DMS79 treated with DMSO at 0.1 percent for 48 hours (cell line): ENCODE measurements around the gene LYZL1.
"Not testable (repeated sequence)": the region's sequence is repeated elsewhere in the genome, so short reads cannot be mapped to it uniquely, and the experiment has no call there.

Source experiments
- DNase-seq: peaks from one replicate; lab custom pipeline; 2025; lab: John Stamatoyannopoulos, UW

The LYZL1 gene

DNA sequence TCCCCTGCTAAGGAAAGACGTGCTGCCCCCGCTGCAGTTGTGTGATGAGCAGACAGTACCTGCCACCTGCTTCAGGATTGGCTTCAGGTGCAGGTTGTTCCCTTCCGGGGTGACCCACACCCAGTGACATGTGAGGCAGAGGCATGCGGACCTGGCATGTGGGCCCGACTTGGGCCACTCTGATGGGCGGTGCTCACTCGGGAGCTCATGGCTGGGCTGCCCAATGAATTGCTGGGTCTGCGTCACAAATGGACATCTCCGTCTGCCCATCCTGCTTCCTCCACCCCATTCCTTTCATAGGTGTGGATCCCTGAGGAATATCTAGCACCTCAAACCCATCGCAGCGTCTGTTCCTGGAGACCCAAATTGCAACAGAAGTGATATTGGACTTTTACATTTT is 19.3 kb downstream of the LYZL1 start:
- DNase-seq, result not testable (repeated sequence)

DNA sequence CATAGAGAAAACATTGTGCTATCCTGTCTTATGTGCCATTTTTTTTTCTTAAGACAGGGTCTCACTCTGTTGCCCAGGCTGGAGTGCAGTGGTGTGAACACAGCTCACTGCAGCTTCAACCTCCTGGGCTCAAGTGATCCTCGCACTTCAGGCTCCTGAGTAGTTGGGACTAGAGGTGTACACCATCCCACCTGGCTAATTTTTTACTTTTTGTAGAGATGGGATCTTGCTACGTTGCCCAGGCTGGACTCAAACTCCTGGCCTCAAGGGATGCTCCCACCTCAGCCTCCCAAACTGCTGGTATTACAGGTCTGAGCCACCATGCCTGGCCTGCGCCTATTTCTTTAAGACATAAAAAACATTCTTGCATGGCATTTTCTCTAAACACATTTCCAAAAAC is 20.6 kb downstream of the LYZL1 start:
- DNase-seq, result no peak

DNA sequence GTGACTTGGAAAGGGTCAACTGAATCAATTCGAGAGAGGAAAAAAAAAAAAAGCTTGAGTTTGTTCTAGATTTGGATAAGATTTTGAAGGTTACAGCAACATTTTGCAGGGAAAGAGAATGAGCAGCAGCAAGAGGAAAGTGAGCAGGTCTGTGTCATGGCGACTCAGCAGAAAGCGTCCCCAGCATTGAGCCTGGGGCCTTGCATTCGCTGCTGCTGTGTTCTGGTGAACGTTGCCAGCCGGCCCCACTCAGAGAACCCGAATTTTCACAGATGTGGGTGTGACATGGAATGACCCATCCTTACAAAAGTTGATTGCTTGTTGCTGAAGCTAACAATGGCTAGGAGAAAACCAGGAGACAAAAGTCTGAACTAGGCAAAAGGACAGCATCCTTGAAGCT is 21.6 kb downstream of the LYZL1 start:
- DNase-seq, result not testable (repeated sequence)

DNA sequence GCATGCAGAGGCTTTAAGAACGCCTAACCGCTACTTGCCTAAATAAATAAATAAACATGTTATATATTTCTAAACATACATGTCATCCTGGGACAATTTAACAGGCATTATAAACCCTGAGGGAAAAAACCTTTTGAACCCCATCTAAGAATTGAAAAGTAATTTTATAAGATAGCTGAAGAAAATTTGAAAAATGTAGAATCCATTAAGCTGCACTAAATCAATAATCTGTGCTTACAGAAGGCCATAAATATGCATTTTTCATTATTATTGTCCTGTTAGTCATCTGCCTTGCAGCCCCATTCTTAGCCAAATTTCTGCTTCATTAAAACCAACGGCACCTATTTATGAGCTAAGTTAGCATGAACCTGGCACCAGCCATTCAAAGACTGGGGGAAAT is 24.2 kb downstream of the LYZL1 start:
- no peak for DNase-seq

DNA sequence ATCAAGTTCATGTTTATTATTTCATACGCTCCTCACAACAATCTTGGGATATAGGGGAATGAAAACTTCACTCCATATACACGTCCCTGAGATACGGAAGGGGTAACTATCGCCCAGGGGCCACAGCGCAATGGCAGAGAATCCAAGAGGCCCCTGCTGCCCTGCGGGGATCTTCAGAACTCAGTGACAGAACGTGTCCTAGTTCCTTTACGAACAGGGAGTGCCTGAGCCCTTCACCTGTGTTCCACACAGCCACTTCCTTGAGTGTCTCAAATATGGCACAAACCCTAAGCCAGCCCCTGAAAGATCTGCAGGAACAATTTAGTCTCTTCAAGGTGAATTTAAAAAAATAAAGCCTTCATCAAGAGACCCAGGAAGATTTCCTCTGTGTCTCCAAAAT is 25.9 kb downstream of the LYZL1 start:
- DNase-seq, result no peak

DNA sequence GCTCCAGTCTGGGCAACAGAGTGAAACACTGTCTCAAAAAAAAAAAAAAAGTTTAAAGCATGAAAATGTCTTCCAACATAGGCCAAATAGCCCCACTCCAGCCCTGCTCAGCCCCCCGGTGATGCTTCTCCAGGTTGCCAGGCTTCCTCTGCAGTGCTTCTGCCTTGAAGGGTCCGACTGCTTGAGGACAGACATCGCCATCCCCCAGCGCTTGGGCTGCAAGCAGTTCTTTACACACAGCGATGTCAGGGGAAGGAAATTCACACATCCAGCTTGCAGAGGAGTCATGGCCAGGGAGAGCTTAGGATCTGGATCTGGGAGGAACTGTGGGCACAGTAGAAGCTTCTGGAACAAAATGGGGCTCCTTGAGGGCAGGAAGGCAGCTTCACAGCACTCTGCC is 26.9 kb downstream of the LYZL1 start:
- DNase-seq, result no peak

DNA sequence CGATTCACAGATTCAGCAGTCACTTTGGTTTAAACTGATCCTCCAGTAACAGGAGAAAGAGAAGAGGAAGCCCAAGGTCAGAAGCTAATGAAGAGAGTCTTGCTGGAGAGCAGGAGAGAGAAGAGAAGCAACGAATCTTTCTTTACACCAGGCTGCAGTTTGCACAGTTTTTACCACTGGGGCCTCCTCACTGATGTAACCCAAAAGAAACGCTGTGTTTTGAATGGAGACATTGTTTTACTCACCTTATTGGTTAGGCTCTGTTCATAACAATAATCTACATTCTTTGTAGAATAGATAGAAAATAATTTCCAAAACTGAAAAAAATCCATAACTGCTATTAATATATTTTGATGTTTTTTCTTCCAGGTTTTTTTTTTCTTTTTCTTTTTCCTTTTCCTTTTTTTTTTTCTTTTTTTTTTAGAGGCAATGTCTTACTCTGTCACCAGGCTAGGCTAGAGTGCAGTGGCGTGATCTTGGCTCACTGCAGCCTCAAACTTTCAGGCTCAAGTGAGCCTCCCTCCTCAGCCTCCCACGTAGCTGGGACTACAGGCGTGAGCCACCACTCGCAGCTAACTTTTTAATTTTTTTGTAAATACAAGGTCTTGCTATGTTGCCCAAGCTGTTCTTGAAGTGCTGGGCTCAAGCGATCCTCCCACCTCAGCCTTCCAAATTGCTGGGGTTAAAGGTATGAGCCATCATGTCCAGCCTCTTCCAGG is 27.6 kb downstream of the LYZL1 start:
- no peak for DNase-seq

DNA sequence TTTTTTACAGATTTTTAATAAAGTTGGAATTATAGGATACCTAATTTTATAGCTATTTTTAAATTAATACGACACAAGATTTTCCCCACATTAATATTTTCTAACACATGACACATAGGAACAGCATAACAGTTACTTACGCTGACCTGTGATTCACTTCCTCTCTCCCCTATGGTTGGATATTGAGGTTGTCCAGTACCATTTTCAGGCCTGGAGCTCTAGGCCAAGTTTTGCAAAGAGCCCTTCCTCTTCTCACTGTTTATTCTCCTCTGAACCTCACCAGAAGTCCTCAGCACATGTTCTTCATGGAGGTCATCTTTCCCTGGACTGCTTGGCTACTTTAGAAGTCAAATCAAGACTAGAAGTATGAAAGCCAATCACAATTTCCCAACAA is 28.2 kb downstream of the LYZL1 start:
- DNase-seq, result no peak

DNA sequence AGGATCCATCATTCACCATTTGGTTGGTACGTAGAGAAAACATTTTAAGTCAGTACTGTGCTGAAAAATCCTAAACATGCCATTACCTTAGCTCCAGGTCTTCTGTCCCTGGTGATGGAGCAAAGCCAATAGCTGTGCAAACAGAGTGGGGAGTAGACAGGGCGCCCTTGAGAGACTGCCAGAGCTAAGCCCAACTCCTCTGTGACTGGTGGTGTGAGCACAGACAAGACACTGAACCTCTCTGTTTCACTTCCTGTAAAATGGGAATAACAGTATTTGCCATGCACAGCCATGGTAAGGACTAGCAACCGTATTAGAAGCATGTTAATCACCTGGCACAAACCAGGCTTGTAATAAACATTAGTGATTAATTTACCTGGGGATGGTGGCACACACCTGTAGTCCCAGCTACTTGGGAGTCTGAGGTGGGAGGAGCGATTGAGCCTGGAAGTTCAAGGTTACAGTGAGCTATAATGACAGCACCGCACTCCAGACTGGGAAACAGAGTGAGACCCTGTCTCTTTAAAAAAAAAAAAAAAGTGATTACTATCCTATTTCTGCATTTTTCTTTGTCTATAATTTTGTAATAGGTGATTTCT is 28.7 kb downstream of the LYZL1 start:
- DNase-seq, result no peak

DNA sequence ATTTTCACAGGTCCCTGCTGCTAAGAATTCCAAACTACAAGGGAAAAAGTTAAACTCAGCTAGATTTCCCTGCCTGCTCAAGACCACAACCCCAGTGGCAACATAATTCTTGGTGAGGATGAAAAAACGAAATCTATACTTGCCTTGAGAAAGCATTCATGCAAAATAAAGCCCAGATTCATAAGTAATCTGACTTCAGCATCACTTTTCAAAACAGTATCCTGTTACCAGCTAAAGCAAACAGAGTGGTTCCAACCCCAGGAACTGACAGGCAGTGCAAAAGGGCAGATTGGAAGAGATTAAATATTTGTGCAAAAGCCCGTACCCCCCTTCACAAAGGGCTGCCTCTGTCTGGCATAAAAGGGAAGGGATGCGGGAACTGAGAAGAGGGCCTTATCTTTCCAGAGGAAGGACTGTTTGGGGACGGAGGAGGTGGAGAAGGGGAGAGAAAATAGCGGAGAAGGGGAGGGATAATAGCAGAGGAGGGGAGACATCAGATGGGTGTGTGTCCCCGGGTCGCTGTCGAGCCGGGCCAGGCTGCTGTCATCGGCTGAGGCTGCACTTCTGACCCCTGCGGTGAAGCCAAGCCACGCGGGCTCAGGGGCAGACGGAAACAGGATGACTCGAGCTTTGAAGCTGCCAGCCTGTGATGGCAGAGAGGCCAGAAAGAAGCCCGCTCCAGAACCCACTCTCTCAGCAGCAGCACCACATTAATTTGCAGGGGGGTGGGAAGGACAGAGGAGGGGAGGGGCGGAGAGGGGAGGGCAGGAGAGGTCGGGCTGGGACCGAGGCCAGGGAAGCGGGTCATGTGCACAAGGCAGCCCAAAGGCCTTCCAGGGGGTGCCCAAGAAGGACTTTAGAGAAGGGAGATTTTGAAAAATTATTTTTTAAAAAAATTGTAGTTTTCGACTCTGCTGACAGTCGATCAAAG is 29.5 kb downstream of the LYZL1 start:
- DNase-seq, result not testable (repeated sequence)

DNA sequence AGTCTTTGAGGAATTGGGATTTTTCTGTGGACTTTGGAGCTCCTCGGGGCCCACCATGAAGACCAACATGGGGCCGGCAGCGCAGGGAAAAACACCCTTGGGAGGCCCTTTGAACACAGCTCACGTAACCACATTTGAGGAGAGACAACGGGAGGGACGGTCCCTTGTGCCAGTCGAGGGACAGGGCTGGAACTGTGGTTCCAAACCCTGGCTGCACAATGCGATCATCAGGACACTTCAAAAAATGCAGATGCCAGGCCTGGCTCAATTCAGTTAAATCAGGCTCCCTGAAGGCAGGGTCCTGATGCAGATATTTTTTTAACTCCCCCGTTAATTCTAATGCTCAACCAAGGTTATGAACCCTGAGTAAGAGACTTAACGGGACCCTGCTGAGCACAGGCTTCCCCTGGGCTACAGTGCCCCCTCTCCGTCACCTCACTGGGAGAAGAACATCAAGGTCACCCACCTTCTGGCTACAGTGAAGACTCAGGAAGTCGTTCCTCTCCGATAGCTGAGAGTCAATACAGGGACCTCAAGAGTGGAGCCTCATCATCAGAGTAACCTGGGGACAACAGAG is 30.4 kb downstream of the LYZL1 start:
- DNase-seq, result no peak

DNA sequence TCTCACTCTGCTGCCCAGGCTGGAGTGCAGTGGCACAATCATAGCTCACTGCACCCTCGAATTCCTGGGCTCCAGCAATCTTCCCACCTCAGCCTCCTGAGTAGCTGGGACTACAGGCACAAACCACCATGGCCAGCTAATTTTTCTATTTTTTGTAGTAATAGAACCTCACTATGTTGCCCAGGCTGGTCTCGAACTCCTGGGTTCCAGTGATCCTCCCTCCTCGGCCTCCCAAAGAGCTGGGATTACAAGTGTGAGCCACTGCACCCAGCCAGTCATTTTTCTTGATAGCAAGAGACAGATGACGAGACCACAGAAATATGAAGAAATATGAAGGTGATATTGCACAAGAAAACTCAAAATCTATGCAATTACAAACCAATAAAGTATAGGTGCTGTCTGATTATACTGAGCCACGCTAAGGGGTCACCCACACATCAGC is 31.8 kb downstream of the LYZL1 start:
- DNase-seq, result not testable (repeated sequence)

DNA sequence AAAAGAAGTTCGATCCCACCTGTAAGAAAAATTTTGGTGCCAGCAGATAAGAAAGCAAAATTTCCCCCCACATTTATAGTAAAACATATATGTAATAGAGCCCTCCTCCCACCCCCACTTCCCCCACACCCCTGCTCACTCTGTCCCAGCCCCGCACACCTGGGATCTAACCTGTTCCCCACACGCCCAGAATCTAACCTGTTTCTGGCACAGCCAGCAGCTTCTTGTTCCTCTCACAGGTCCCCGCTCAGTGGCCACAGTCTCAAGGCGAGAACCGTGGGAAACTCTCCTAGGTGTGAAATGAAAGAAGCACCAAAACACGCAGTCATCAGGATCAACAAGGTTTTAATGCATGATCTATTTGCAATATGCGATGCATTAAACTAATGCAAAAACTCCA is 32.8 kb downstream of the LYZL1 start:
- no peak for DNase-seq

DNA sequence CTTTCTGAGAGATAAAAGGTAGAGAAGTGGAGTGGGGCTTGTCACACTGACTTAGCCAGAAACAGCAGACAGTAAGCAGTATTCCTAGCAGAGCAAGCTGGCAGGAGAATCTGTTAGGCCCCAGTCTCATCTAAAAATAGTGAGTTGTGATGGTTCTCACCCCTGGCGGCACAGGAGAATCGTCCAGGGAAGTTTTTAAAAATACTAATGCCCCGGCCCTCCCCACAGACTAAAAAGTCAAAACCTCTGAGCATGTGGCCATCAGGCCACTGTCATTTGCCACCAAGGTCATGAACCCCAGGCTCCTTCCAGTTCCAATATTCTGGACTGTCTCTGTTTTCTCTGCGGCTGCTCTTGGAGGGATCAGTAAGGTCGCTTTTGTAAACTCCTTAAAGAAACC is 34.0 kb downstream of the LYZL1 start:
- no peak for DNase-seq

DNA sequence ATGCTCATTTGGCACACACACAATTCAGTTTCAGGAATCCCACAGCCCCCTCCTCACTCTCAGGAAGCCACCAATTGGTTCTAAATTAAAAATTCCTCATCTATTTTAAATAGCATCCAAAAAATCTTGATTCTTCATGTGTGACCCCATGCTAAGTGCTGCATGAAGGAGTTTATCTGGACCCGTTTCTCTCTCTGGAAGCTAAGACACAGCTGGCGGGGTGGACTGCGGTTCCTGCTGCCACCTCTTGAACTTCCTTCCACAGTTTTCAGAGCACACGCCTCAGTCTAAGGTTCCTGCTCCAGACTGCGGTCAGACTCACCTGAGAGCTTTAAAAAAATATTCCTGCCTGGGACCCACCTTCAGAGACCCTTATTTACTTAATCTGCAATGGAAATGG is 34.5 kb downstream of the LYZL1 start:
- DNase-seq, result no peak

DNA sequence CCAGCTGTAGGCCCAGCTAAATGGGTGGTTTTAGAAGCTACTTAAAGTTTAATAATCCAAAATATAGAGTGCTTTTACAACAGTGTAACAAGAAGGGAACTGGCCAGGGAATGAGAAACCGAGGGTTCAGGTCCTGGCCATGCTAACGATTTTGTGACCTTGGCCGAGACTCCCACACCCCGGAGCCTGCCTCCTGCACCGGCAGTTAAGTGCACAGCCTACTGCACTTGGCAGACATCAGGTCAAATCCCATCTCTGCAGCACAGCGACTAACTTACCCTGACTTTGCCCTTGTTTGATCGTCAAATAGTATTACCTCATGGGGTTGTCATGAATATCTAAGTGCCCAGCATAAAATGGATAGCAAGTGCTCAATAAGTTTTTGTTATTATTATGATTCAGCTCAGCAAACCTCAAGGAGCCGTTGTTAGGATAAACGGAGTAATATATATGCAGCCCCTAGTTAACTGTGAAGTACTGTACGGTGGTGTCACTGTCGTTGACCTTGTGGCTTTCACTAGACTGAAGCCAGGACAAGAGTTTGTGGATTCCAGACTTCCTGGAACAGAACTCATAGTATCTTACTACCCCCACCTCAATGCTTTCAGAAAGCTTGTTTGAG is 35.5 kb downstream of the LYZL1 start:
- no peak for DNase-seq

DNA sequence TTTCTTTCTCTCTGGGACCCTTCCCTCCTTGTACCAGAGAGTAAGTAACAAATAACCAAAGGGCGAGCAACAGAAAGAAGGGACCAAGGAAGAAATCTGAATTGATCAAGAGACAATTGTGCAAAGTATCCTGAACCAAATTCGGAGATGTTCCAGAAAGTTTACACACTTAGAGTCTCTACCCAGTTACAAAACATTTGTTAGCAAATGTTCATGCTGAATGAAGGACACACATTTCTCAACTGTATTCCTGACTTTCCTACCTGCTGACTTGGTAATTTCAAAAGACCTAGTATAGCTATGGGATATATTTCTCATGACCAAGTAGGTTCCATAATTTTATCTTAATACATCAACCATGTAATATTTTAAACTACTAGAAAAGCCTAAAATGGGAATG is 37.4 kb downstream of the LYZL1 start:
- no peak for DNase-seq

DNA sequence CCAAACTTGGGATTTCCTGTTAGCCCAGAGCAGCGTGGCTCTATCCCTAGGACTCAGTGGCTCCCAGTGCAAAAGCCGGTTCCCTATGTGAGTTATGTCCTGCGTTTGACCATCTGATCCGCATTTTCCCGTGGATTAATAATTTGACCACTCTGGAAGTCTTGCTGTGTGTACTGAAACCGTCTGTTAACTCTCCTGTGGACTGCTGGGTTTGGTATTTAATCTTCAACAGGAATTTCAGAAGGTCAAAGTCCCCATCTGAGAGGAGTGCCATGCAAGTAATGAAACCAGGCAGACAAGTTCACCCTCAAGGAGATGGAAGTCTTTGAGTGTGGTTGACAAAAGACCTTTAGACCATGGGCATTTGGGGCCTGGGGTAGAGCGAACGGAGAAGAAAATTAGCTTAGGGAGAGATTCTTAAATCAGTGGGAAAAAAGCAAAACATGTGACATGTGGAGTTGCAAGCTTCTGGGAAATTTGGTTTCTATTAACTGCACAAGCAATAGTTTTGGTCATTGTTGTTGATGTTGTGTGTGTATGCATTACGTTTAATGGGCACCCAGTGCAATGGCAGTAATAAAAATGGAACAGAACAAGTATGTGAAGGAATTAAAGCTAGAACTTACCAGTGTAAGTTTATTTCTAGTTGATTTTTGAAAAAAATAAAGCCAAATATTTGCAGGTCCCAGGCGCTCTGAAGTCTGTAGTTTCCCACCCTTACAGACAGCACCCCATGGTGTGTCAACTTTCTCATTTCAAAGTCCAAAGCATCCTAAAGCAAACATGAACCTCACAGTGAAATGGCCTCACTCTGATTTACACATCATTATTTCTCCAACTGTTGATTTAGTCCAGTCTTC is 38.2 kb downstream of the LYZL1 start:
- DNase-seq, result no peak

DNA sequence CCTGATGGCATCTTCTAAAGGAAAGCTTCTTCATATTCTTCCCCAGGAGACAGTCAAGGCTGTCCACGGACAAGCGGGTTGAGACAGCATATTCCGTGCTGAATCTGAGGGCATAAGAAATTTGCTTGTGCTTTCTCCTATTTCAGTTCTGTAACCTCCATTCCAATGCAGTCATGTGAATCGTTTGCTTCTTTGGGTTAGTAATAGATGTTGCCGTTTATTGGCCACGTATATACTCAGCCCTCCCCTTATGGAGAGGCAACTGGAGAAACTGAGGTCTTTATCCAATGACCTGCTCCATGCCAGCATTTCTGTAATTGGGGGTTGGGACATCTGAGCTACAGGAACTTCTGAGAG is 38.9 kb downstream of the LYZL1 start:
- DNase-seq, result no peak

DNA sequence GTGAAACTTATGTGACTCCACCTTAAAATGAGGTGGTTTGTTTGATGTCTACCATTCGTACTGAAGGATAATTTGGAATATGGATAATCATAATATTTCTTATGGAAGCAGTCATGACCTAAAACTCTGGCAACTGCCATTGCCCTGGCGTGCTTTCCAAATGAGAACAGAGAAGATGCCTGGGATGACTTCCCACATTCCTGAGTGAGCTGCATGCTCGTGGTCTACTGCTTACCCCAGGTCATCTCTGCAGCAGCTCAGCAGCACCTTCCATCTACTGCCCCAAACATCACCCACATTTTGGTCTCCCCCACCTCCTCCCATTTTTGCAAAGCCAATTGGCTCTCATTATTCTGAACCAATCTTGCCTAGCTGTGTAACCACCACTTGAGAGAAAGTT is 40.1 kb downstream of the LYZL1 start:
- no peak for DNase-seq

DNA sequence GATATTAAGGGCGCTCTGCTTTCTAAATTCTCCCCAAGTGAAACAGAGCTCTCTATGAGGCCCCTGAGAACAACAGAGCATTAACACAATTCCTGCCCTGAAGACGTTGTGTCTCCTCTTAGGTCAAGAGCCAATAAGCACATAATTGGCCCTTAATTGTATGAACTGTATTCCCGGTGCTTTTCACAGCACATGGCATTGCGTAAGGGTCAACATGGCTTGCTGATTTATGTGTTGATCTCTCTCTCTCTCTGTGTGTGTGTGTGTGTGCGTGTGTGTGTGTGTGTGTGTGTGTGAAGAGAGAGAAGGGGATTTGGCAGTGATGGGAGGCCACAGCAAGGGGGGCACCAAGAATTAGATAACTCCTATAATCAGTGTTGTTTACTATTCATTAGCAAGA is 40.5 kb downstream of the LYZL1 start:
- peak; percentile 33 for DNase-seq
